HTR-8/SVneo (cell line): ENCODE data around the gene GNMT.
"Not testable (repeated sequence)": the region's sequence is repeated elsewhere in the genome, so short reads cannot be mapped to it uniquely, and the experiment has no call there.

Source experiments
- DNase-seq: peaks from one replicate; pipeline ENCODE4 v3.0.0; 2011; ENCODE audit warnings: low spot score, mixed read lengths; ENCODE audit not compliant: insufficient read length
- FAIRE-seq: peaks from 2 replicates; lab custom pipeline; 2011; peaks lifted over from hg19 to GRCh38; lab: Jason Lieb, UNC

The GNMT gene

GRCh38 chr6:42940493-42941045 lies 20.0 kb upstream of the GNMT start:
- FAIRE-seq (no peak), DNase-seq (no peak)

GRCh38 chr6:42941356-42941755 lies 19.2 kb upstream of the GNMT start:
- DNase-seq, FAIRE-seq: not testable (repeated sequence)

GRCh38 chr6:42942444-42942843 lies 18.1 kb upstream of the GNMT start:
- DNase-seq (no peak), FAIRE-seq (no peak)

GRCh38 chr6:42947950-42948349 lies 12.6 kb upstream of the GNMT start:
- DNase-seq (no peak), FAIRE-seq (no peak)

GRCh38 chr6:42952389-42952788 lies 8.2 kb upstream of the GNMT start:
- no peak for DNase-seq
- FAIRE-seq = no peak

GRCh38 chr6:42954405-42954804 lies 6.1 kb upstream of the GNMT start:
- DNase-seq, FAIRE-seq: not testable (repeated sequence)

DNA sequence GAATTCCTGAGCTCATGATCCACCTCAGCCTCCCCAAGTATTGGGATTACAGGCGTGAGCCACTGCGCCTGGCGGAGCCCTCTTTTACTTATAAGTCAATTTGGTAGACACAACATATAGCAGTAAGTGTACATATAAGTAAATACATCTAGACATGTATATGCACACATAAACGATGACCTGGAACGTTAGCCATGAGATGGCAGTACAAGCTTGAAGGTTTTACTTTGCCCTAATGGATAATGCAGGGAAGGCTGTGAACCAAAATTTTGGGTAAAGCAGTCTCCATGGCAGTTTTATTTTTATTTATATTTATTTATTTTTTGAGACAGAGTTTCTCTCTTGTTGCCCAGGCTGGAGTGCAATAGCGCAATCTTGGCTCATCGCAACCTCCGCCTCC lies 2.4 kb upstream of the GNMT start:
- DNase-seq (no peak), FAIRE-seq (no peak)

DNA sequence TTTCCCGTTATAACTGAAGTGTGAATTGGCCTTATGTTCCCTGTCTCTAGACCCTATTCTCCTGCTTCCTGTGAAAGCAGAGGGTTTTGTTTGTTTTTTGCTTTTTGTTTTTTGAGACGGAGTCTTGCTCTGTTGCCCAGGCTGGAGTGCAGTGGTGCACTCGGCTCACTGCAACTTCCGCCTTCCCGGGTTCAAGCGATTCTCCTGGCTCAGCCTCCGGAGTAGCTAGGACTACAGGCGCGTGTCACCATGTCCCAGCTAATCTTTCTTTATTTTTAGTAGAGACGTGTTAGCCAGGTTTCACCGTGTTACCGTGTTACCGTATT lies 674 bp upstream of the GNMT start:
- FAIRE-seq = no peak
- DNase-seq = no peak

DNA sequence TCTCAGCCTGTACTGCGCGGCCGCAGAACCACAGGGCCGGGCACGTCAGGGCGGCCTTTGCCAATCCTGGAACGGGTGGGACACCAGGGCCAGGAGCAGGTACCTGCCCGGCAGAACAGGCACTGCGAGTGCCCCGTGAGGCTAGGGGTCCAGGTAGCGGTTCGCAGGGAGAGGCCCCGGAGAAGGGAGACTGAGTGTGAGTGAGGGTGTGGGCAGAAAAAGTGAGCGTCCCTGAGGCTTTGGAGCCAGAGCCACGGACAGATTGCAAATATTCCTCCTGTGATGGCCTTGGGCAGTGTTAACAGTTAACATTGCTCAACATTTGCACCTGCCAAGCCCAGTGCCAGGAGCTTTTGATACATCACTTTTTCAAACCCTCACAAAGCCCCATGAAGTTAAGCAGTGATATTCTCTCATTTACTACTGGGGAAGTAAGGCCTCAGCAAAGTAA lies 491 bp downstream of the GNMT start:
- FAIRE-seq = no peak
- no peak for DNase-seq

DNA sequence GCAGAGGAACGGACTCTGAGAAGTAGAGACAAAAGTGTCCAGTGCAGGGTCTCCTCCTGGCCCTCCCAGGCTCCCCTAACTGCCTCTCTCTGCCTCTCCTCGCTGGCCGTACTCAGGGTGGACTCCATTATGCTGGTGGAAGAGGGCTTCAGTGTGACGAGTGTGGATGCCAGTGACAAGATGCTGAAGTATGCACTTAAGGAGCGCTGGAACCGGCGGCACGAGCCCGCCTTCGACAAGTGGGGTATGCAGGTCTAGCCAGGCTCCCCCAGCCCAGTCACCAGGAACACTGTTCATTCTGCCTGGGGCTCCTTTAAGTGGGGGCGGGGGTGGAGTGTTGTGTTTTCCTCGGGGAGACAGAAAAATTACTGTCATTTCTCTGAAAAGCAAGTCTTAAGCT lies 1.5 kb downstream of the GNMT start:
- DNase-seq (no peak), FAIRE-seq (no peak)

DNA sequence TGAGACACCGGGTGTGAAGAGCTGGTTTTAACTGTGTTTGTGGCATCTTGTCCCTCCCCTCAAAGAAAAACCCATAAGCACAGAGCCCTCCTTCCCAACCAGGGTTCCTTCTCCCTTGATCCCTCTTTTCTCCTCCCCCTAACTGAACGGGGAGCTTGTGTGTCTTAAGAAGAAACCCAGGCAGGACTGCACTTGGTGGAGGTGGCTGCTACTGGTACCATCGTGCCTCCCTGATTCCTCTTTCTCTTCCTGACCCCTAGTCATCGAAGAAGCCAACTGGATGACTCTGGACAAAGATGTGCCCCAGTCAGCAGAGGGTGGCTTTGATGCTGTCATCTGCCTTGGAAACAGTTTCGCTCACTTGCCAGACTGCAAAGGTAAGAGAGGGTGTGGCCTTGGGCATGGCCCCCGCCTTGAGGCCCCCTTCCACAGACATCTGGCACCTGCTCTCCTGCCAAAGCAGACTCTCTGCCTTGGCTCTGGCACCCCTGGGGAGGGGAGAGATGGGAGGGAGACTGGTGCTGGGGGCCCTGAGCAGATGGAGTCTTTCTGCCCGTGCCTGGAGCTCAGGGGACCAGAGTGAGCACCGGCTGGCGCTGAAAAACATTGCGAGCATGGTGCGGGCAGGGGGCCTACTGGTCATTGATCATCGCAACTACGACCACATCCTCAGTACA lies 2.1 kb downstream of the GNMT start:
- FAIRE-seq = no peak

GRCh38 chr6:42963179-42963854 lies 2.8 kb downstream of the GNMT start:
- FAIRE-seq (no peak), DNase-seq (no peak)

More for the DNA sequence above, 2.1 kb downstream of the GNMT start:
- no peak for DNase-seq

GRCh38 chr6:42963855-42964605 lies 3.5 kb downstream of the GNMT start:
- no peak for FAIRE-seq
- DNase-seq = peak; percentile 40

DNA sequence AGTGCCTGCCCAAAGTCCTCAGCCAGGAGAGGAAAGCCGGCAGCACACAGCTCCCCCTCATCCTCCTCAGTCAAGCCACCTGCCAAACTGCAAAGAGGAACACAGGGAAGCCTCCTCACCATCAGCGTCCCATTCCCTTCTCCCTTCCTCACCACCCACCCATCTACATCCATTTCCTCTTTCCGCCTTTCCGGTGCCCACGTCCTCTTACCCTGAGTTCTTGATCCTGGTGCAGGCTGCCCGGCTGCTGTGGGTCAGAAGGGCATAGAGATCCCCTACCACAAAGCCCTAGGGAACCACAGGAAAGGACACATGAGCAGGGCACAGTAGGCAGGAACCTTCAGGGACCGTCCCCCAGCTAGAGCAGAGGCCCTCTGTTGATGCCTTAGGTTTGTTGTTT lies 6.0 kb downstream of the GNMT start:
- FAIRE-seq = no peak
- no peak for DNase-seq

- DNase-seq (no peak), FAIRE-seq (peak; percentile 58)
Measured at GRCh38 chr6:42967228-42967627, 6.7 kb downstream of the GNMT start.

GRCh38 chr6:42968126-42968701 lies 7.7 kb downstream of the GNMT start:
- FAIRE-seq (no peak), DNase-seq (no peak)

DNA sequence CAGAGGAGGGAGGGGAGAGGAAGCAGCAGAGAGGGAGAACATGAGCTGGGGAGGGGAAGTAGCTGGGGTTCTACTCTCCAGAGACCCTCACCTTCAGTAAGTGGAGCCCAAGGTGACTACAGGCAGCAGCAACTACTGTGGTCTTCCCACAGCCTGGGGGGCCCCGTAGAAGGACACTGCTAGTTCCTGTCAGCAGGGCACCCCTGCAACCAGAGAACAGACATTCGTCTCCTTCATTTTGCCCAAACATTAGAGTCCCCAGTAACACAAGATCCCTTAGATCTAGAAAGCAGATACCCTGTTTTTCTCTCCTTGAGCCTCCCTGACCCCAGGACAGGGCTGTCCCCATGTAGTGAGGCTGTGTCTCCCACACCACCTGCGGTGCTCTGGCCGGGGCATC lies 8.2 kb downstream of the GNMT start:
- no peak for FAIRE-seq
- DNase-seq = no peak

- DNase-seq (no peak), FAIRE-seq (no peak)
Measured at GRCh38 chr6:42969431-42969830, 8.9 kb downstream of the GNMT start.

DNA sequence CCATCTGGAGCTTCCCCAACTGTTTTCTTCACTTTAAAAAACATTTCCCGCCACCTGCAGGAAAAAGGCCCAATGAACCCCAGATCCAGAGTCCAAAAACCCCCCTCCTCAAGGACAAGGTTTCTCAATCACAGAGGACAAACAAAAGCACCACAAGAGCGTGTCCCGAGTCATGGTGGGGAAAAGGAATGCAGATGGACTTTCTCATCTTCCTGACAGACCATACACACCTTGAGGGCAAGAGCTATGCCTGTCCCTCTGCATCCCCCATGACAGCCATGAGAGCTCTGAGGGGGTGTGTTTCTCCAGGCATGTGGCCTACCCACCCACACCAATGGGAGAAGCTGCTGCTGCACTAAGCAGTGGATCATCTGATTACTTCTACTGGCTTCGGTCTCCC lies 9.4 kb downstream of the GNMT start:
- FAIRE-seq (peak; percentile 4), DNase-seq (no peak)

DNA sequence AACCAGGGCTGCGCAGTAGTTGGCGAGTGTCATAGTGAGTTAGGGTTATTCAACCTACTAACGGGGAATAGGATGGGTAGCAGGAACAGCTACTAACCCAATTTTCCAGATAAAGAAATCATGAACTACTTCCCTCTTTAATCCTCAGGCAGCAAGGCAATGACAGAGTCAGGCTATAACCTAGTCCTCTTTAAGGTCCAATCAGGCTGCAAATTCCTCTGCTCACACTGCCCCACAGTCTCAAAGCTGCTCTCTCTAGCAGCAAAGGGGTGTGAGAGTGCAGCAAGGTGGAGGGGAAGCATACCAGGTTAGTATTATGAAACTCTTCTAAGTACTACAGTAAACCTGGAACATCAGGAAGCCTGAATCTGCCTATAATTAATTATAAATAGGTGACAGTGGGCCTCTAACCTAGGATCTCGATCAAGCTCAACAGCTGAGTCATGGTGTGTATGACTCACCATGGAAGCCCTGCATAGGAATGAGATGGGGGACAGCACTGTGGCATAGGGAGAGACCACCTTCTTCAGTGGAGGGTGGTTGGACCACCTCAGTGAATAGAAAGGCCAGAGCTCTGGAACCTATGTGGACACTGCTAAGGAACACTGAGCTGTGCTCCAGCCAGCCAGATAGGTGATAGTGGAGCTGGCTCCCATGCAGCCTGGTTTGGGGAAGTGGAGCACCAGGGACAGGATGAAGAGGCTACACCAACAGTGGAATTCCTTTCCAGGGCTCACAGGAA lies 10.5 kb downstream of the GNMT start:
- no peak for DNase-seq
- no peak for FAIRE-seq
